GM23338 (cell line): ENCODE measurements around the gene EIF2S3.

Source experiments
- CREB1 ChIP-seq: fragments of 250-450 bp; sonication (Bioruptor Pico); IDR thresholded peaks from 2 replicates; pipeline ENCODE4 v1.5.0; 2020; ENCODE audit warnings: low read depth, mild to moderate bottlenecking, moderate library complexity
- CTCF ChIP-seq, 2 experiments: fragments of 200-600 bp in 1 of 2; sonication (generic) in 1 of 2; conservative IDR thresholded peaks; 2 replicates each; pipeline versions ENCODE4 v1.5.1 to v1.6.1; 2016 to 2017; ENCODE audit warnings: antibody characterized with exemption in 2 of 2, low read depth in 2 of 2, mild to moderate bottlenecking in 2 of 2, moderate library complexity in 1 of 2
- ETS1 ChIP-seq: IDR thresholded peaks from 2 replicates; pipeline ENCODE4 v1.6.1; 2016; ENCODE audit warnings: antibody characterized with exemption
- EZH2 ChIP-seq: fragments of 200-600 bp; sonication (generic); IDR thresholded peaks from one replicate; pipeline ENCODE4 v1.8.0; 2017; ENCODE audit warnings: antibody characterized with exemption, mild to moderate bottlenecking, low read depth; ENCODE audit not compliant: unreplicated experiment
- EZH2phosphoT487 ChIP-seq: fragments of 200-600 bp; sonication (generic); IDR thresholded peaks from one replicate; pipeline ENCODE4 v1.8.1; 2018; ENCODE audit warnings: antibody characterized with exemption; ENCODE audit not compliant: unreplicated experiment
- JUNB ChIP-seq: IDR thresholded peaks from one replicate; pipeline ENCODE4 v1.6.1; 2016; ENCODE audit warnings: antibody characterized with exemption; ENCODE audit not compliant: unreplicated experiment
- NANOG ChIP-seq: IDR thresholded peaks from 2 replicates; pipeline ENCODE4 v1.6.1; 2016; ENCODE audit warnings: antibody characterized with exemption, borderline replicate concordance
- POLR2AphosphoS5 ChIP-seq: IDR thresholded peaks from 2 replicates; pipeline ENCODE4 v1.6.1; 2016; ENCODE audit warnings: antibody characterized with exemption, low read depth
- REST ChIP-seq: IDR thresholded peaks from one replicate; pipeline ENCODE4 v1.6.1; 2018; ENCODE audit warnings: antibody characterized with exemption; ENCODE audit not compliant: unreplicated experiment
- ZNF114 ChIP-seq: fragments of 250-450 bp; sonication (Bioruptor Pico); IDR thresholded peaks from 2 replicates; pipeline ENCODE4 v1.5.0; 2020; ENCODE audit warnings: mild to moderate bottlenecking, moderate library complexity

GRCh38 chrX:24054182-24055042 lies at the start of gene EIF2S3:
- TF ChIP-seq CTCF (conservative IDR thresholded peaks at IDR 0.05; ENCODE audit: low read depth in 2 of 2): peak; percentile 57 to 58
- peak; percentile 78 for TF ChIP-seq POLR2AphosphoS5
- no peak for TF ChIP-seq NANOG
- no peak for TF ChIP-seq REST
- TF ChIP-seq EZH2phosphoT487: no peak
- no peak for TF ChIP-seq EZH2
- TF ChIP-seq JUNB: no peak
- TF ChIP-seq CREB1 (CRISPR knock-in tag): peak; percentile 83
- TF ChIP-seq ETS1: no peak
- TF ChIP-seq ZNF114: no peak
